A673 (cell line): ENCODE measurements around the gene TRIM37. TPM values are rescaled to one million over a fixed set of nuclear protein-coding genes. Genes with fewer than 3 reads are reported as not detected.

Source experiments
- BruUV-seq: library from RNA; stranded (reverse); fragments of 400-500 nt; replicated peaks from 2 replicates; lab custom pipeline; 2021; lab: Mats Ljungman, UMichigan
- CTCF ChIA-PET: fragments of 300-600 bp; sonication (Branson Sonifier 250); formaldehyde crosslinking; loops from one replicate; lab custom pipeline; 2022; ENCODE audit warnings: antibody characterized with exemption; lab: Charles Lee
- POLR2A ChIA-PET: fragments of 300-600 bp; sonication (Branson Sonifier 250); formaldehyde crosslinking; loops from one replicate; lab custom pipeline; 2022; ENCODE audit warnings: antibody characterized with exemption; ENCODE audit not compliant: low non-redundant PET; lab: Charles Lee
- DNase-seq: peaks from one replicate; pipeline ENCODE4 v3.0.0-alpha.2; 2015; ENCODE audit warnings: low spot score
- H3K27ac ChIP-seq: fragments of 200-600 bp; sonication (generic); 2 replicates; pipeline ENCODE4 v1.5.1; 2016; ENCODE audit warnings: mixed run types, low read depth, mild to moderate bottlenecking, mixed read lengths, antibody characterized with exemption, low read length; ENCODE audit not compliant: poor library complexity, severe bottlenecking
- H3K27me3 ChIP-seq: fragments of 200-600 bp; sonication (generic); replicated peaks from 2 replicates; pipeline ENCODE4 v1.6.1; 2017; ENCODE audit warnings: mixed run types, low read depth, mild to moderate bottlenecking, mixed read lengths, antibody characterized with exemption, low read length; ENCODE audit not compliant: insufficient read depth, poor library complexity
- H3K36me3 ChIP-seq: fragments of 200-600 bp; sonication (generic); 2 replicates; pipeline ENCODE4 v1.6.1; 2016; ENCODE audit warnings: mixed run types, mild to moderate bottlenecking, mixed read lengths, antibody characterized with exemption, low read length; ENCODE audit not compliant: insufficient read depth, poor library complexity, severe bottlenecking
- H3K4me1 ChIP-seq: fragments of 200-600 bp; sonication (generic); 2 replicates; pipeline ENCODE4 v1.6.1; 2017; ENCODE audit warnings: mixed run types, mild to moderate bottlenecking, mixed read lengths, antibody characterized with exemption, low read length; ENCODE audit not compliant: insufficient read depth, poor library complexity, severe bottlenecking
- H3K4me3 ChIP-seq: fragments of 200-600 bp; sonication (generic); 2 replicates; pipeline ENCODE4 v1.5.1; 2016; ENCODE audit warnings: low read depth, mixed run types, mild to moderate bottlenecking, mixed read lengths, low read length; ENCODE audit not compliant: poor library complexity, severe bottlenecking
- H3K9me3 ChIP-seq: fragments of 200-600 bp; sonication (generic); 2 replicates; pipeline ENCODE4 v1.6.1; 2016; ENCODE audit warnings: mixed run types, low read depth, mild to moderate bottlenecking, mixed read lengths, antibody characterized with exemption, low read length; ENCODE audit not compliant: poor library complexity, severe bottlenecking
- EZH2 ChIP-seq: fragments of 200-600 bp; sonication (generic); IDR thresholded peaks from 2 replicates; pipeline ENCODE4 v1.6.1; 2017; ENCODE audit warnings: borderline replicate concordance, low read depth, mild to moderate bottlenecking, mixed read lengths, antibody characterized with exemption, low read length; ENCODE audit not compliant: poor library complexity, severe bottlenecking
- intact Hi-C: fragments of 100-400 bp; cut with micrococcal nuclease; formaldehyde crosslinking; loops from one replicate; pipeline ENCODE4 v1.10.0; 2022; ENCODE audit not compliant: unreplicated experiment
- total RNA-seq: library from RNA; stranded (reverse); gene quantifications from 2 replicates; pipeline ENCODE4 v1.2.3, GENCODE V29; 2021
- TF ChIP-seq, protein P1 (sequence below): fragments of 300-800, 200-600 bp; sonication (generic); conservative IDR thresholded peaks from 2 replicates; pipeline ENCODE4 v1.5.1; 2017; ENCODE audit warnings: low read depth, mild to moderate bottlenecking, antibody characterized with exemption, low read length, moderate library complexity, mixed read lengths

The TRIM37 gene
- total RNA-seq, 1 experiment from 2014 or later, result 39.4 TPM

DNA sequence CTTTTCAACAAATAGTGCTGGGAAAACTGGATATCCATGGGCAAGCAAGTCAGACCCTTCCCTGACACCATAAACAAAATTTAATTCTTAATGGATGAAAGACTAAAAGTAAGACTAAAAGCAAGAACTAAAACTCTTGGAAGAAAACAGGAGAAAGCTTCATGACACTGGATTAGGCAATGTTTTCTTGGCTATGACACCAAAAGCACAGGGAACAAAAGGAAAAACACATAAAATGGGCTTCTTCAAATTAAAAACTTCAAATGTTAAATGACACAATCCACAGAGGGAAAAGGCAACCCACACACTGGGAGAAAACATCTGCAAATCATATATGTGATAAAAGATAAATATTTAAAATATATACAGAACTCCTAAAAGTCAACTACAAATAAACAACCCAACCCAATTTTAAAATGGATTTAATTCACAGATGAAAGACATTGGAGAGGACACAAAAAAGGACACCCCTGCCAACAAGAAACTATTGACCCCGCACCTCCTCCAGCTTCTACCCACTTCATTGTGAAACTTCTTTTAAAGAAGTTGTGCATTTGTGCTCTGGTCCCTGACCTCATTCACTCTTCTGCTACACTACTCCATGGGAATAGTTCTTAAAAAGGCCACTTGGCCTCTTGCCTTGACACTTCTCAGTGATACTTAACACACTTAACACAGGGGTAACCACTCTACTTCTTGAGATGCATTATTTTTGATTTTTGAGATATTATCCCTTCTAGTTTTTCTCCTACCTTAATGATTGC is 80.3 kb downstream of the TRIM37 start:
- Histone ChIP-seq H3K9me3 (no peaks in the 10 kb centered on the region), H3K27ac (no peak overlapping the region), H3K27me3 (no peaks in the 10 kb centered on the region), H3K36me3 (peaks cover 7% of the 10 kb centered on the region), H3K4me1 (no peaks in the 10 kb centered on the region), H3K4me3 (no peak overlapping the region)
- DNase-seq, result no peak
- no TSS peak for BruUV-seq
- no peak for TF ChIP-seq EZH2
- TF ChIP-seq, protein P1, sequence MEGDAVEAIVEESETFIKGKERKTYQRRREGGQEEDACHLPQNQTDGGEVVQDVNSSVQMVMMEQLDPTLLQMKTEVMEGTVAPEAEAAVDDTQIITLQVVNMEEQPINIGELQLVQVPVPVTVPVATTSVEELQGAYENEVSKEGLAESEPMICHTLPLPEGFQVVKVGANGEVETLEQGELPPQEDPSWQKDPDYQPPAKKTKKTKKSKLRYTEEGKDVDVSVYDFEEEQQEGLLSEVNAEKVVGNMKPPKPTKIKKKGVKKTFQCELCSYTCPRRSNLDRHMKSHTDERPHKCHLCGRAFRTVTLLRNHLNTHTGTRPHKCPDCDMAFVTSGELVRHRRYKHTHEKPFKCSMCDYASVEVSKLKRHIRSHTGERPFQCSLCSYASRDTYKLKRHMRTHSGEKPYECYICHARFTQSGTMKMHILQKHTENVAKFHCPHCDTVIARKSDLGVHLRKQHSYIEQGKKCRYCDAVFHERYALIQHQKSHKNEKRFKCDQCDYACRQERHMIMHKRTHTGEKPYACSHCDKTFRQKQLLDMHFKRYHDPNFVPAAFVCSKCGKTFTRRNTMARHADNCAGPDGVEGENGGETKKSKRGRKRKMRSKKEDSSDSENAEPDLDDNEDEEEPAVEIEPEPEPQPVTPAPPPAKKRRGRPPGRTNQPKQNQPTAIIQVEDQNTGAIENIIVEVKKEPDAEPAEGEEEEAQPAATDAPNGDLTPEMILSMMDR, result no peak
- intact Hi-C loops, result no loop called here
- CTCF ChIA-PET, result no interaction called here
- POLR2A ChIA-PET, result no interaction called here

DNA sequence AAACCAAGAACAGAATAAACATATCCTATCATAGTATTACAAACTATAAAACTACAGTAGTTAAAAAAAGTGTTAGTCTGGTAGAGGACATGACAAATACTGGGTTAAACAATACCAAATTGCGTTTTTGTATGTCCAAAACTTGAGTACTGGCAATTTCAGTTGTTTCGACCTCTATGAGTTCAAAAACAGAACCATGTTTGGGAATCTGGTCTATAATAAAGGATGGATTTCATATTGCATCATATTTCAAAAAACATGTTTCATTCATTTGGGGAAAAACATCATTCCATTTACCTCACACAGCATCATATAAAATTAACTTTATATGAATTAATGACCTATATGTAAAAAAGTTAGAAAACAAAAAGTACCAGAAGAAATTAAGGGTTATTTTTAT is 81.8 kb downstream of the TRIM37 start:
- POLR2A ChIA-PET, result no interaction called here

DNA sequence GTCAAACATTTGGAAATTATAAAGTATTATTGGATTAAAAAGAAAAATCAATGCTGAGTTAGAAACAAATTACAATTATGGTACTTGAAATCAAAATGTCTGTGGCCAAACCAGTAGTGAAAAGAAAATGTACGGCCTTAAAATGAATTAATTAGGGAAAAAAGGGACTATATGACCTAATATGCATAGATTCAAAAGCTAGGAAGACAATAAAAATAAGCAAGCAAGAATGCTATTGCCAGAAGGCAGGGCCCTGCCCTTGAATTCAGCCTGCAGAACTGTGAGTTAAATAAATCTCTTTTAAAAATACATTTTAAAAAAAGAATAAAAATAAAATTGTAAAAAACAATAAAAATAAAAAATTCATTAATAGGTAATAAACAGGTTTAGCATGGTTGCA is 88.7 kb downstream of the TRIM37 start:
- Histone ChIP-seq H3K27me3 (no peaks in the 10 kb centered on the region), H3K27ac (no peak overlapping the region), H3K4me1 (peaks cover 12% of the 10 kb centered on the region), H3K36me3 (peaks cover 4% of the 10 kb centered on the region), H3K9me3 (no peaks in the 10 kb centered on the region), H3K4me3 (no peak overlapping the region)
- no peak for DNase-seq
- intact Hi-C loops, result no loop called here
- no peak for TF ChIP-seq EZH2
- TF ChIP-seq, protein P1, result no peak
- POLR2A ChIA-PET, result no interaction called here
- no TSS peak for BruUV-seq
- CTCF ChIA-PET, result no interaction called here

More for the DNA sequence above, 81.8 kb downstream of the TRIM37 start:
- Histone ChIP-seq H3K27ac (no peak overlapping the region), H3K4me1 (no peaks in the 10 kb centered on the region), H3K9me3 (no peaks in the 10 kb centered on the region), H3K27me3 (no peaks in the 10 kb centered on the region), H3K4me3 (no peak overlapping the region), H3K36me3 (peaks cover 9% of the 10 kb centered on the region)
- DNase-seq, result no peak
- CTCF ChIA-PET, result no interaction called here
- intact Hi-C loops, result no loop called here
- no TSS peak for BruUV-seq
- TF ChIP-seq, protein P1, result no peak
- TF ChIP-seq EZH2, result no peak
